HG03432 (cell line): ENCODE results near the gene HAVCR2.

ENCODE experiments used
- ATAC-seq: cut with Tn5 transposase; IDR thresholded peaks from one replicate; pipeline ENCODE4 v1.9.1; 2021; ENCODE audit warnings: mild to moderate bottlenecking, moderate library complexity; ENCODE audit not compliant: unreplicated experiment

The HAVCR2 gene

DNA sequence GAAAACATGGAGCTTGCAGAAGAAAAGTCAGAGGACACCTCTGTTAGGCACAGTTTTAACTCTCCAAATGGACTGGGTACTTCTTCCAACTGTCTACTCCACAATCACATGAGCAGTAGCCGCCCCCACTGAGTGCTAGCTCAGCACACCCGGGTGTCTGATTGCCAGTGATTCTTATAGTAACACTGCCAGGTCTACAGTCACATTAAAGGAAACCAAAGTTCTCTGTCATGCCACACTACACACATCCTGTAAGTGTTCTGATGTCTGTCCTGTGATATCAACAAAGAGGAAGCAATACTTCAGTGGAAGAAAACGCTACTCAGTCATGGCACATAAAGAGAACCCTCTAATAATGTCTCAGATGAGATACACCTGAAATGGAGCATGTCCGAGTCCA, at the start of gene HAVCR2:
TSS of gene HAVCR2 (minus strand) at position 69 of the 400 bp plus-strand sequence. CDS start at position 8, 61 bp downstream.
- ATAC-seq, result peak; percentile 89

- ATAC-seq, result no peak
Observed at GRCh38 chr5:157157293-157157891, 48.5 kb upstream of the HAVCR2 start.

GRCh38 chr5:157155297-157155696, 46.5 kb upstream of the HAVCR2 start:
- ATAC-seq, result no peak

DNA sequence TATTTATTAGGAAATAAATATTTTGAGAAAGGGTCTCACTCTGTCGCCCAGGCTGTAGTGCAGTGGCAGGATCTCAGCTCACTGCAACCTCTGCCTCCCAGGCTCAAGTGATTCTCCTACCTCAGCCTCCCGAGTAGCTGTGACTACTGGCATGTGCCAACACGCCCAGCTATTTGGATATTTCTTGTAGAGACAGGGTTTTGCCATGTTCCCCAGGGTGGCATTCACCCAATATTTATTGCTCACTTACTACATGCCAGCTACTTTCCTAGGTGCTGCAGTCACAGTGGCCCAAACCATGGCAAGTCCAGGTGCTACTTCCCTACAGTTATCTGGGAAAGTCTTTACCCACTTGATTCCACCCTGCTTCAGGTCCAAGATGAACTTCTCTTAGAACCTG, 42.2 kb upstream of the HAVCR2 start:
- no peak for ATAC-seq

DNA sequence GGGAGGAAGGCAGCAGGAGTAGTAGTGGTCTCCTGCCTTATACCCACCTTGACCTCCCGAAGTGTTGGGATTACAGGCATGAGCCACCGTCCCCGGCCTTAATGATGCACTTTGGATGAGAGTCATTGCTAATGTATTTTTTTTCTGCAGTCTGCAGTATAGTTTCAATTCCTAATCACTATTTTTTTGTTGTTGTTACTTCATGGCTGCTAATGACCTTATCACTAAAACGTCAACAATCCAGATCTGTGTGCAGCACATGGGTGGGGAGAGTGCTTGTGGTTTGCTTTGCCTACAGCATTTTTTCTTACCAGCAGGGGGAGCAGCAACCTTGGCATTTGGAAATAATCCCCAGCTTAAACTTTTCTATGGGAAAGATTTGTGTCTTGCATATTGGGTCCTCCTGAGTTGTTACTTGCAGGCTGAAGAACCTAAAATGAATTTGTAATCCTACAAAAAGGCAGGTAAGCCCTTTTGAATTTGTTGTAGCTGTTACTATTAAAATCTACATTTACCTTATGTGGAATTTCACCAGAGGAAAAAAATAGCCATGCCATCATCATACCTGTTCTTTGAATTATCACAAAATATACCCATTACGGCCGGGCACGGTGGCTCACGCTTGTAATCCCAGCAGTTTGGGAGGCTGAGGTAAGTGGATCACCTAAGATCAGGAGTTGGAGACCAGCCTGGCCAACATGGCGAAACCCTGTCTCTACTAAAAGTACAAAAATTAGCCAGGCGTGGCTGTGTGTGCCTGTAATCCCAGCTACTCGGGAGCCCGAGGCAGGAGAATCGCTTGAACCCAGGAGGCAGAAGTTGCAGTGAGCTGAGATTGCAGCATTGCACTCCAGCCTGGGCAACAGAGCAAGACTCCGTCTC, 40.1 kb upstream of the HAVCR2 start:
- ATAC-seq, result peak; percentile 76

- peak; percentile 54 for ATAC-seq
Observed at GRCh38 chr5:157143127-157143971, 34.5 kb upstream of the HAVCR2 start.

GRCh38 chr5:157142317-157143126, 33.7 kb upstream of the HAVCR2 start, which contains the start of gene MED7:
TSS of gene MED7 (minus strand) at chr5:157142865. CDS start at chr5:157139431, 3,434 bp downstream.
- peak; percentile 99 for ATAC-seq

- no peak for ATAC-seq
Observed at GRCh38 chr5:157137691-157138090, 28.8 kb upstream of the HAVCR2 start.

DNA sequence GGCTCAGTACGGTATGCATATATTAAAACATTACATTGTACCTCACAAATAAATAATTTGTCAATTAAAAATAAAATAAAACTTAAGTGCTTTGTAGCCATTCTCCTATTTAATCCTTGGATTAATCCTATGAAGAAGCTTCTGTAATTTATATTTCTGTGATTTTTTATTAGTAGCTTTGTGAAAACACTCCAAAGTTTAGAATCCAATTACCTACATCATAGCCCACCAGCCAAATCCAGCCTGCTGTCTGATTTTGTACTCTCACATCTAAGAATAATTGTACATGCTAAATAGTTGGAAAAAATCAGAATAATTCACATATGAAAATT, 23.4 kb upstream of the HAVCR2 start:
- ATAC-seq, result no peak

GRCh38 chr5:157130925-157131324, 22.1 kb upstream of the HAVCR2 start:
- ATAC-seq, result no peak

- ATAC-seq, result no peak
Observed at GRCh38 chr5:157121709-157122108, 12.9 kb upstream of the HAVCR2 start.

- ATAC-seq, result no peak
Observed at GRCh38 chr5:157120102-157120501, 11.3 kb upstream of the HAVCR2 start.

- ATAC-seq, result peak; percentile 80
Observed at GRCh38 chr5:157116483-157116954, 7.7 kb upstream of the HAVCR2 start.

DNA sequence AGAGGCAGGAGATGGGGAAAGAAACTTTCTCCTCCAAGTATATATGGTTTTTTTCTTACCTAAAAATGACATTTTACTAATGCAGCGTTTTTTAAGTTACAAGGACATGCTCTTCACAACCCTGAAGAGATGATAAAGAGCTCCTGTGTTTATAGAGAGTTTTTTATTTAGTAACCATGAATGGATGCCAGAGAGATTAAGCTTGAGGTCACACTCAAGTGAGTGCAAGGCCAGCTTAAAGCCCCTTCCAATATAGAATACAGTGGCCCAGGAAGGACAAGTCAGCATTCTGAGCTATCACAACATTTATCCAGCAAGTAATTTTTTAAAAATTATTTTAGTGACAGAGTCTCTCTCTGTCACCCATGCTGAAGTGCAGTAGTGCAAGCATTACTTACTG, 6.7 kb upstream of the HAVCR2 start:
- no peak for ATAC-seq

DNA sequence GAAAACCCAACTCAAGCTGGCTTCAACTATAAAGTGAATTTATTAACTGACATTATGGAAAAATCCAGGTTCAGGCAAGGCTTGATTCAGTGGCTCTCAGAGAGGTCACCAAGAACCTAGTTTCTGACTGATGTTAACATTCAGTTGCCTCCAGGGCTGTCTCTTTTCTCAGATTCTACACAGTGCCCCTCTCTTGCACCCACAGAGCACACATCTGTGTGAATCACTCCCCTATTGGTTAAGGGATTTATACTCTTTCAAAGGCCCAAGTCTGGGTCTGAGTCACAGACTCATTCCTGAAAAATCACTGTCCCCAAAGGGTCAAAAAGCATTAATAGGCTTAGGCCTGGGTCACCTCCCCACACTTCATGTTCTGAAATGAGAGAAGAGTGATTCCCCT, 6.2 kb upstream of the HAVCR2 start:
- ATAC-seq, result peak; percentile 49

DNA sequence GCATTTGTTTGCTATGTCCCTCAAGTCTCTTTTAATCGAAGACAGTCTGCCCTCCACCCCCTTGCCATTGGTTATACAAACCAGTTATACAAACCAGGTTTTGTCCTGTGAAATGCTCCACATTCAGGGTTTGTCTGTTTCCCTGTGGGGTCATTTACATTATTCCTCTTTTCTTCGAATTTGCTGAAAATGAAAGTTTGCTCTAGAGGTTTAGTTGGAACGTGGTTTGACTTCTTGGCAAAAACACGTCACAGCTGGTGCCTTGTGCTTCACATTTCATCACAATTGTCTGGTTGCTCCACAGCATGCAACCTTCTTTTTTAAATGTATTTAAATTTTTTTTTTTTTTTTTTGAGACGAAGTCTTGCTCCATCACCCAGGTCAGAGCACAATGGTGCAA, 4.2 kb upstream of the HAVCR2 start:
- ATAC-seq, result no peak

- ATAC-seq, result peak; percentile 74
Observed at GRCh38 chr5:157109744-157110143, 900 bp upstream of the HAVCR2 start.

- ATAC-seq, result no peak
Observed at GRCh38 chr5:157107508-157107907, 1.3 kb downstream of the HAVCR2 start.

DNA sequence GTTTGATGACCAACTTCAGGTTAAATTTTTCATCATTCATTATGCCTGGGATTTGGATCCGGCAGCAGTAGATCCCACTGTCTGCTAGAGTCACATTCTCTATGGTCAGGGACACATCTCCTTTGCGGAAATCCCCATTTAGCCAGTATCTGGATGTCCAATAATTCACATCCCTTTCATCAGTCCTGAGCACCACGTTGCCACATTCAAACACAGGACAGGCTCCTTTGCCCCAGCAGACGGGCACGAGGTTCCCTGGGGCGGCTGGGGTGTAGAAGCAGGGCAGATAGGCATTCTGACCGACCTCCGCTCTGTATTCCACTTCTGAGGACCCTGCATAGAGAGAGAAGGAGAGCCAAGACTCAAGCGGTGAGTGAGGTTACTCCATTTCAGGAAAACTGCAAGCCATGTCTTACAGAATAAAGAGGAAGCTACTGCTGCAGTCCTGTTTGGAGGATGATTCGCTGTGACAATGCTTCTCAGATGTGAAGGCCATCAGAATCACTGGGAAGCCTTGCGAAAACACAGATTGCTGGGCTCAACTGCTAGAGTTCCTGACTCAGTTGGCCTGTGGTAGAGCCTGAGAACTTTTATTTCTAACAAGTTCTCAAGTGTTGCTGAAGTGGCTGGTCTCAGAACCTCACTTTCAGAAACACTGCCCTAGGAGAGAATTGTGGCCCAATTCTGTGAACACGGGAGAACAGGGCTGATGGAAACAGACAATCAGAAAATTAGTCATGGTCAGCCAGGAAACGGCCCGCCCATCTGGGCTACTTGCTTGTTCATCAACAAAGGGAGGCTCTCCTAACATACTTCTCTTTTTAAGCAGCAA, 2.0 kb downstream of the HAVCR2 start:
- ATAC-seq, result no peak
